ENCODE data around the gene ADAMTS9.

Gene ADAMTS9

GRCh38 chr3:64645243-64645642 lies 42.6 kb downstream of the ADAMTS9 start:
- peak overlapping the region; percentile 18 for H3K27ac ChIP-seq (ENCODE audit: low read depth, low read length)
- H3K4me1 ChIP-seq (ENCODE audit: control insufficient read depth, insufficient read depth, low read length) = peaks cover 17% of the 10 kb centered on the region
- H3K27me3 ChIP-seq (ENCODE audit: control insufficient read depth, insufficient read depth, low read length) = no peaks in the 10 kb centered on the region
- H3K36me3 ChIP-seq (ENCODE audit: control insufficient read depth, insufficient read depth, low read length) = no peaks in the 10 kb centered on the region
- no peak overlapping the region for H3K4me3 ChIP-seq (ENCODE audit: low read length)
- H3K9ac ChIP-seq (ENCODE audit: low read length) = no peak overlapping the region

DNA sequence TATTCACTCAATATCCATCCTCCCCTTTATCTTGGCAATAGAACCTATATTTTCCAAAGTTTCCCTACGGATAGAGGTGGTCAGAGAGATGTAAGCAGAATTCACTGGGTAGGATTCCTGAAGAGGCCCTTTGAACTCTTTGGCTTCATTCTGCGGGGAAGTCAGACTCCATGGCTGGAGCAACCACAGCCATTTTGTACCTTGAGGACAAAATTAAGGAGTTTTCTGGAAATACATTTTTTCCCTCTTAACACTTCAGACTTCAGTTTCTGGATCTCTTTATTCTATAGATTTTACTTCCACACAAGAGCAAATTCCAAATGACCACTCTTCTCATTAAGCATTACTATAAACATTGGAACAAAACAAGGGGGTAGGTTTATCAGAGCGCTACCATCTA lies 43.3 kb downstream of the ADAMTS9 start:
- no peak overlapping the region for H3K4me3 ChIP-seq (ENCODE audit: low read length)
- H3K27me3 ChIP-seq (ENCODE audit: control insufficient read depth, insufficient read depth, low read length) = no peaks in the 10 kb centered on the region
- H3K9ac ChIP-seq (ENCODE audit: low read length) = no peak overlapping the region
- H3K4me1 ChIP-seq (ENCODE audit: control insufficient read depth, insufficient read depth, low read length) = peaks cover 17% of the 10 kb centered on the region
- no peaks in the 10 kb centered on the region for H3K36me3 ChIP-seq (ENCODE audit: control insufficient read depth, insufficient read depth, low read length)
- H3K27ac ChIP-seq (ENCODE audit: low read depth, low read length) = no peak overlapping the region

DNA sequence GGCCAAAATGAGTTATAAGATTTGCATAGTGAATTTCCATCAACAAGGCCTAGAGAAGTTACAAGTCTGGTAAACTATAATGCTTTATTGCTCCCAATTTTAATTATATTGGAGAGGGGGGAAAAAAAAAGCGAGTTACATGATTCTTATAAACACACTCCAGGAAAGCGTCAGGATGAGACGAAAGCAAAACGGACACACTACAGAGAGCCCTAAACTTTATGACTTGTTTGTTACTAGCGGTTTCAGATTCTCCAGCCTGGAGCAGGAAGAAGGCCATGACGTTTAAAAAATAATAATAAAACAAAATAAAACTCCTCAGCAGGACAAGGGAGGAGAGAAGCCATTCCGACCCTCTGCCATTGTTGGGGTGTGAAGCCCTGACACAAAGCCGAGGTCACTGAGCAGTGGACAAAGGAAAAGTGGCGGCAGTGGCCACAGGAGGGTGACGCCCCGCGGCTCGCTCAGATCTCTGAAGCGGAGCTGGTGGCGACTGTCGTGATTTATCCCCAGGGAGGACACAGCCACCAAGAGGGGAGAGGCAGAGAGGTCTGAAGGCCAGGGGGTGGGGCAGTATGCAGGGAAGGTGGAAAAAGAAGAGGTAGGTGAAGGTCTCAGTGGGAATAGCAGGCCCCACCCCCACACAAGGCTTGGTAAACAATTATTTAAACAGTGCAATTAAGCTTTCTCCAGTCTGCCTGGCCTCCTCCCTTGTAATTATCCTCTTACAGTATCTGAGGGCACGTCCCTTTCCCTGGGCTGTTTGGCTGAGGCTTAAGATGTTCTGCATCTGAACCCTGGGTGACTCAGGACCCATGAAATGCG lies 45.3 kb downstream of the ADAMTS9 start:
- peak overlapping the region; percentile 85 for H3K27ac ChIP-seq (ENCODE audit: low read depth, low read length)
- peaks cover 17% of the 10 kb centered on the region for H3K4me1 ChIP-seq (ENCODE audit: control insufficient read depth, insufficient read depth, low read length)

DNA sequence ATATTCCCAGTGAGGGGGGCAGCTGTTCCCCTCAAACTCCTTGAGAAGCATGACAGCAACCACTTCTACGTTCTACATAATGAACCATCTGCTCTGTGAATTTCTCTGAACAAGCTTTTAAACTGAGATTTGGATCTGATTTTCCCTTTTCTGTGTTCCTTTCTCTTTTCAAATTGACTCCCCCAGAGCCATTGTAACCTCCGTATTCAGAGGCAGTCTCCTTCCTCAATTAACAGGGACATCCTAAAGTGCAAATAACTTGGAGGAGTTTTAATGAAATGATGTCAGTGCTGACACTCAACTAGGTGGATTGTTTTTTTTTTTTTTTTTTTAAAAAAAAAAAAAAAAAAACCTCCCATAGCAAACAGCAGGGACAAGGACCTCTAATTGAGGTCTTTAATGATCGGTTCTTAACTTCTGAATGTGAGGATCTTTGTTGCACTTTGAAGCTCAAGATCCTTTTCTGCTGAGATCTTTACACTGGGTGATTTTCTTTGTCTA lies 48.8 kb downstream of the ADAMTS9 start:
- Histone ChIP-seq H3K4me3 (ENCODE audit: low read length) (no peak overlapping the region), H3K27me3 (ENCODE audit: control insufficient read depth, insufficient read depth, low read length) (no peaks in the 10 kb centered on the region), H3K4me1 (ENCODE audit: control insufficient read depth, insufficient read depth, low read length) (peaks cover 14% of the 10 kb centered on the region)

More for the DNA sequence above, 45.3 kb downstream of the ADAMTS9 start:
- H3K4me3 ChIP-seq (ENCODE audit: low read length) = peak overlapping the region; percentile 39
- no peak overlapping the region for H3K9ac ChIP-seq (ENCODE audit: low read length)
- no peaks in the 10 kb centered on the region for H3K27me3 ChIP-seq (ENCODE audit: control insufficient read depth, insufficient read depth, low read length)
- H3K36me3 ChIP-seq (ENCODE audit: control insufficient read depth, insufficient read depth, low read length) = no peaks in the 10 kb centered on the region

DNA sequence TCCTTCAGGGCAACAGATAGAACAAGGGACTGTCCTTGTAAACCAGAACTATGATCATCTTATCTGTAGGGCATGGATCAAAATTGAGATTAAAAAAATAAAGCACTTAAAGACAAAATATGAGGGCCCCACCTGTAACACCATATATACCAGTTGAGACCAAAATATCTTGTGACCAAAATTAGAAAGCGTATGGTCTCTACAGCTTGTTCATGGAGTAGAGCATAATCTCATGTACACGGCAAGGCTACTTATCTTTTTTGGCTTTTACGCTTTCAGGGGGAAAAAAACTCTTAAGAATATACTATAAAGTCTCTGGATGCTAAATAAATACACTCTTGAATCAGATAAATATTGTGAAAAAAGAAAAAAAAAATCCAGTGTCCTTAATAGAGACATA lies 49.3 kb downstream of the ADAMTS9 start:
- H3K27ac ChIP-seq (ENCODE audit: low read depth, low read length) = no peak overlapping the region
- H3K4me3 ChIP-seq (ENCODE audit: low read length) = no peak overlapping the region
- H3K27me3 ChIP-seq (ENCODE audit: control insufficient read depth, insufficient read depth, low read length) = no peaks in the 10 kb centered on the region
- H3K4me1 ChIP-seq (ENCODE audit: control insufficient read depth, insufficient read depth, low read length) = peaks cover 14% of the 10 kb centered on the region
- no peaks in the 10 kb centered on the region for H3K36me3 ChIP-seq (ENCODE audit: control insufficient read depth, insufficient read depth, low read length)
- no peak overlapping the region for H3K9ac ChIP-seq (ENCODE audit: low read length)

More for the DNA sequence above, 48.8 kb downstream of the ADAMTS9 start:
- no peak overlapping the region for H3K9ac ChIP-seq (ENCODE audit: low read length)
- no peaks in the 10 kb centered on the region for H3K36me3 ChIP-seq (ENCODE audit: control insufficient read depth, insufficient read depth, low read length)
- H3K27ac ChIP-seq (ENCODE audit: low read depth, low read length) = no peak overlapping the region

DNA sequence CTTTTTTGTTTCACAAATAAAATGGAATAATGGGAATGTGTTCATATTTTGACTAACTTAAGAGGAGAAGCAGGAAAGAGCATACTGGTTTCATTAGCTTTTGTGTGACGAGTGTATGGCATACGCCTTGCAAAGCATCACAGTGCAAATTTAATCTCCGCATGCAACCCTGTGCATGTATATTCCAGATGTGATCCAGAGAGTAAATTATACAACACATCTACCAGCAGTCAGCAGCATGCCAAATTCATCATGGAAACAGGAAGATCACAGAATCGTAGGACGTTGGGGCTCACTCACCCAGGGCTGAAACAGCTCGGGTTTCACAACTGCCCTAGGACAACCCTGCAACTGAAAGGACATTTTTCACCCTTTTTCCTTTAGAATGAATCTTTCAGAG lies 53.4 kb downstream of the ADAMTS9 start:
- Histone ChIP-seq H3K27ac (ENCODE audit: low read depth, low read length) (no peak overlapping the region), H3K9ac (ENCODE audit: low read length) (no peak overlapping the region), H3K36me3 (ENCODE audit: control insufficient read depth, insufficient read depth, low read length) (no peaks in the 10 kb centered on the region), H3K4me1 (ENCODE audit: control insufficient read depth, insufficient read depth, low read length) (no peaks in the 10 kb centered on the region), H3K4me3 (ENCODE audit: low read length) (no peak overlapping the region), H3K27me3 (ENCODE audit: control insufficient read depth, insufficient read depth, low read length) (no peaks in the 10 kb centered on the region)

DNA sequence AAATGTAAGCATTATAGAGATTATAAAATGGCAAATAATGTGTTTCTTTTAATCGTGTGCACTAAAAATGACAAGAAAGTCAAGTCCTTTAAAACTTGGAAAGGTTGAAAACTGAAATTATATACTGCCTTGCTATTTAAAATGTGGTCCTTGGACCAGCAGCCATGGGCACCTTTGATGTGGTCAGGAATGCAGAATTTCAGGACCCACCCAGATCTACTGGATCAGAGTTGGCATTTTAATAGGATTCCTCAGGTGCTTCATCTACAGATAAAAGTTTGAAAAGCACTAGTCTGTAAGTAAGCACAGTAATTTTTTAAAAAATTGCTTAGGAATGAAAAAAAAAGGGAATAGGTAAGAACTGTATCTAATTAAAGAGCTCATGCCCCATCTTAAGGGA lies 55.8 kb downstream of the ADAMTS9 start:
- no peaks in the 10 kb centered on the region for H3K36me3 ChIP-seq (ENCODE audit: control insufficient read depth, insufficient read depth, low read length)
- H3K4me3 ChIP-seq (ENCODE audit: low read length) = no peak overlapping the region
- no peaks in the 10 kb centered on the region for H3K27me3 ChIP-seq (ENCODE audit: control insufficient read depth, insufficient read depth, low read length)
- H3K27ac ChIP-seq (ENCODE audit: low read depth, low read length) = no peak overlapping the region
- H3K9ac ChIP-seq (ENCODE audit: low read length) = no peak overlapping the region
- no peaks in the 10 kb centered on the region for H3K4me1 ChIP-seq (ENCODE audit: control insufficient read depth, insufficient read depth, low read length)

DNA sequence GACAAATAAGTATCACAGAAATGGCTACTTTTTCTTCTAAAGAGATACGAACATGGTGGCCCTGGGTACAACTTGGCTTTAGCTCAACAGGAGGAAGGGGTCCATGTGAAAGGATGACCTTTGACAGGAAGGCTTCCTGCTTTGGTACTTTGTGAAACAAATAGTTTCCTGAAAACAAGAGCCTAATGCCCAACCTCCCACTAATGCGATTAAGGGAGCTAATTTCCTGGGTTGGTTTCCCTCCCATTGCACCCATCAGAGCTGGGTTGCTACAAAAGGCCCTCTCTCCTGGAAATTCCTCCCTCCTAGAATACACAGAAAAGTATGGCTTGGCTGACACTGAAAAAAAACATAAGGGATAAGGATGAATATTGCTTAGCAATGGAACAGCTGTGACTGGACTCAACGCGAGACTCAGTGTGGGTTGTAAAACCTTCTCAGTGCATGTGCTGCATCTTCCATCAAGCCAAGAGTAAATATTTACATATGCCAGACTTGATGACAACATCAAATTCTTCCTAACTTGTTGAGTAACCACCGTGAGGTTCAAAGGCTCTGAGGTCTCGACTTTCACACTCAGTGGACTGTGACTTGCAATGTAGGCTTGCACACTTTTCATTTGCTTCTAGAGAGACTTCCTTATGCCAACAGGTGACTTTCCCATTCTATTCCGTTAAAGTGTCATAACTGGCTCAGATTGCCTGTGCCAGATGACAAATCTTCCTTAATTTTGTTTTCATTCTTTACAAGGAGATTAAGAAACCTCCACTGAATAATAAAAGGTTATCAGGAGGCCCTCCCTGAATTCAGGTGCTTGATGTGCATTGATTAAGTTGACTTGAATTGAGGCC lies 60.1 kb downstream of the ADAMTS9 start:
- no peaks in the 10 kb centered on the region for H3K27me3 ChIP-seq (ENCODE audit: control insufficient read depth, insufficient read depth, low read length)
- H3K4me3 ChIP-seq (ENCODE audit: low read length) = no peak overlapping the region
- no peaks in the 10 kb centered on the region for H3K36me3 ChIP-seq (ENCODE audit: control insufficient read depth, insufficient read depth, low read length)
- H3K9ac ChIP-seq (ENCODE audit: low read length) = no peak overlapping the region
- no peak overlapping the region for H3K27ac ChIP-seq (ENCODE audit: low read depth, low read length)
- H3K4me1 ChIP-seq (ENCODE audit: control insufficient read depth, insufficient read depth, low read length) = no peaks in the 10 kb centered on the region

GRCh38 chr3:64627042-64627441 lies 60.8 kb downstream of the ADAMTS9 start:
- no peak overlapping the region for H3K4me3 ChIP-seq (ENCODE audit: low read length)
- H3K9ac ChIP-seq (ENCODE audit: low read length) = no peak overlapping the region
- H3K27me3 ChIP-seq (ENCODE audit: control insufficient read depth, insufficient read depth, low read length) = no peaks in the 10 kb centered on the region
- H3K27ac ChIP-seq (ENCODE audit: low read depth, low read length) = no peak overlapping the region
- H3K36me3 ChIP-seq (ENCODE audit: control insufficient read depth, insufficient read depth, low read length) = no peaks in the 10 kb centered on the region
- H3K4me1 ChIP-seq (ENCODE audit: control insufficient read depth, insufficient read depth, low read length) = no peaks in the 10 kb centered on the region

GRCh38 chr3:64625381-64625780 lies 62.4 kb downstream of the ADAMTS9 start:
- Histone ChIP-seq H3K36me3 (ENCODE audit: control insufficient read depth, insufficient read depth, low read length) (no peaks in the 10 kb centered on the region), H3K27me3 (ENCODE audit: control insufficient read depth, insufficient read depth, low read length) (no peaks in the 10 kb centered on the region), H3K4me3 (ENCODE audit: low read length) (no peak overlapping the region), H3K4me1 (ENCODE audit: control insufficient read depth, insufficient read depth, low read length) (no peaks in the 10 kb centered on the region), H3K27ac (ENCODE audit: low read depth, low read length) (no peak overlapping the region), H3K9ac (ENCODE audit: low read length) (no peak overlapping the region)

- no peaks in the 10 kb centered on the region for H3K36me3 ChIP-seq (ENCODE audit: control insufficient read depth, insufficient read depth, low read length)
- H3K4me1 ChIP-seq (ENCODE audit: control insufficient read depth, insufficient read depth, low read length) = no peaks in the 10 kb centered on the region
- no peaks in the 10 kb centered on the region for H3K27me3 ChIP-seq (ENCODE audit: control insufficient read depth, insufficient read depth, low read length)
Observed at GRCh38 chr3:64623125-64623524, 64.7 kb downstream of the ADAMTS9 start.

DNA sequence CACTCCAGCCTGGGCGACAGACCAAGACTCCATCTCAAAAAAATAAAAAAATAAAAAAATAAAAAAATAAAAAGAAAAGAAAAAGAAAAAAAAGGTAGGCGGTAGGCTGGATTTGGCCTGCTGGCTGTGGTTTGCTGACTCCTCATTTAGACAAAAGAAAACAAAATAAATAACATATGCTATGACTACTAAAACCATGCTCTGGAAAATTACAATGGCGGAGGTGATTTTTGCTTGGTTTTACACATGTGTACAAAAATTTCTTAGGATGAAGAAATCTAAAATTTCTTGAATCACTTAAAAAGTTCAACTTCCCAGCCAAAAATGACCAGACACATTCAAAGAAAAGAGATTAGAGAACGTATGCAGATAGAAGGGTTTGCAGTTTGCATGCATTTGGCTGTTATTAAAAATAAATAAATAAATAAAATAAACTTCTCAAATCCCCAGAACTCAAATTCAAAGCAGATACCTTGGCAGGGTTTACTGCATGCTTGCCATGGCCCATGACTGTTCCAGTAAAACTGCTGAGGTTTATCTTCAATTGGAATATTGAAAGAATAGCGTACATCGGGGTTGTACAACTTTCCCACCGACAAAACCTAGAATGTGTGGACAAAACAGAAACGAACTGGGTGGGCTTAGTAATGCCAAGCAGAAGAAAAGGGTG lies 65.9 kb downstream of the ADAMTS9 start:
- no peak overlapping the region for H3K27ac ChIP-seq (ENCODE audit: low read depth, low read length)
- H3K4me3 ChIP-seq (ENCODE audit: low read length) = no peak overlapping the region
- H3K27me3 ChIP-seq (ENCODE audit: control insufficient read depth, insufficient read depth, low read length) = no peaks in the 10 kb centered on the region
- H3K36me3 ChIP-seq (ENCODE audit: control insufficient read depth, insufficient read depth, low read length) = no peaks in the 10 kb centered on the region
- H3K4me1 ChIP-seq (ENCODE audit: control insufficient read depth, insufficient read depth, low read length) = no peaks in the 10 kb centered on the region
- H3K9ac ChIP-seq (ENCODE audit: low read length) = no peak overlapping the region

More at GRCh38 chr3:64623125-64623524, 64.7 kb downstream of the ADAMTS9 start:
- Histone ChIP-seq H3K9ac (ENCODE audit: low read length) (no peak overlapping the region), H3K4me3 (ENCODE audit: low read length) (no peak overlapping the region), H3K27ac (ENCODE audit: low read depth, low read length) (no peak overlapping the region)

Measured in rectal smooth muscle tissue (tissue), 1 donor.